Vagina (tissue), 2 donors: ENCODE data around the gene ATP6V0D1.

Experiments used
- POLR2A ChIP-seq, 2 donors: fragments of 450-650 bp; IDR thresholded peaks; one replicate each; pipeline ENCODE4 v1.6.1; 2017; ENCODE audit warnings: antibody characterized with exemption in 2 of 2, mild to moderate bottlenecking in 2 of 2, moderate library complexity in 2 of 2
- POLR2AphosphoS5 ChIP-seq, 2 donors: sonication (generic); formaldehyde crosslinking; IDR thresholded peaks; one replicate each; pipeline ENCODE4 v1.9.0; 2017; ENCODE audit warnings: antibody characterized with exemption in 2 of 2, mild to moderate bottlenecking in 2 of 2, low read depth in 1 of 2; ENCODE audit not compliant: insufficient read depth in 1 of 2
- TF ChIP-seq, protein P1 (sequence below), 3 experiments: fragments of 450-650 bp in 2 of 3; fragments of 200-600 bp in 1 of 3; sonication (generic) in 1 of 3; IDR thresholded peaks; one replicate each; pipeline ENCODE4 v1.5.1; 2017 to 2019; ENCODE audit warnings: antibody characterized with exemption in 3 of 3, mild to moderate bottlenecking in 2 of 3, moderate library complexity in 2 of 3

DNA sequence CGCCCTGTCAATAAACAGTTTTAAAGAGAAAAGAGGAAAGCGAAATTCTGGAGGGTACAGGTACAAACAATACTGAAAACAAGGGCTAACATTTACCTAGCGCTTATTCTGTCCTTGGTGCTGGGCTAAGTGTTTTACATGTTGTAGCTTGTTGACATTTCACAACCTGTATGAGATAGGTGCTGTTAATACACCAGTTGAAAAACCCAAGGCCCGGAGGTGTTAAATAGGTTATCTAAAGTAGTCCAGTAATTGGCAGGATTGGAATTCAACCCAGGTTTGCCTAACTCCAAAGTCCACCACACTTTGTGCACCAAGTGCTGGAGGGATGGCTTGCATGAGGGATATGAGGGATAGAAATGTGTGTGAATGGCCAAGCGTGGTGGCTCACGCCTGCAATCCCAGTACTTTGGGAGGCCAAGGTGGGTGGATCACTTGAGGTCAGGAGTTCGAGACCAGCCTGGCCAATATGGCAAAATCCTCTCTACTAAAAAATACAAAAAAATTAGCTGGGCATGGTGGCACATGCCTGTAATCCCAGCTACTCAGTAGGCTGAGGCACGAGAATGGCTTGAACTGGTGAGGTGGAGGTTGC lies 2.9 kb downstream of the ATP6V0D1 start:
- TF ChIP-seq, protein P1, sequence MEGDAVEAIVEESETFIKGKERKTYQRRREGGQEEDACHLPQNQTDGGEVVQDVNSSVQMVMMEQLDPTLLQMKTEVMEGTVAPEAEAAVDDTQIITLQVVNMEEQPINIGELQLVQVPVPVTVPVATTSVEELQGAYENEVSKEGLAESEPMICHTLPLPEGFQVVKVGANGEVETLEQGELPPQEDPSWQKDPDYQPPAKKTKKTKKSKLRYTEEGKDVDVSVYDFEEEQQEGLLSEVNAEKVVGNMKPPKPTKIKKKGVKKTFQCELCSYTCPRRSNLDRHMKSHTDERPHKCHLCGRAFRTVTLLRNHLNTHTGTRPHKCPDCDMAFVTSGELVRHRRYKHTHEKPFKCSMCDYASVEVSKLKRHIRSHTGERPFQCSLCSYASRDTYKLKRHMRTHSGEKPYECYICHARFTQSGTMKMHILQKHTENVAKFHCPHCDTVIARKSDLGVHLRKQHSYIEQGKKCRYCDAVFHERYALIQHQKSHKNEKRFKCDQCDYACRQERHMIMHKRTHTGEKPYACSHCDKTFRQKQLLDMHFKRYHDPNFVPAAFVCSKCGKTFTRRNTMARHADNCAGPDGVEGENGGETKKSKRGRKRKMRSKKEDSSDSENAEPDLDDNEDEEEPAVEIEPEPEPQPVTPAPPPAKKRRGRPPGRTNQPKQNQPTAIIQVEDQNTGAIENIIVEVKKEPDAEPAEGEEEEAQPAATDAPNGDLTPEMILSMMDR (IDR thresholded peaks at IDR 0.05), result no peak
- no peak for TF ChIP-seq POLR2AphosphoS5 (IDR thresholded peaks at IDR 0.05; ENCODE audit: insufficient read depth in 1 of 2, low read depth in 1 of 2)
- no peak for TF ChIP-seq POLR2A (IDR thresholded peaks at IDR 0.05)
